Subcutaneous adipose tissue (tissue), 4 donors: ENCODE results near the gene MRPS16. TPM values are rescaled to one million over a fixed set of nuclear protein-coding genes. Genes with fewer than 3 reads are reported as not detected.

Source experiments
- total RNA-seq, 4 donors: library from RNA; depleted of rRNA; stranded (reverse); fragments of >200 nt; gene quantifications; one replicate each; pipeline ENCODE4 v1.1.0, GENCODE V29; 2016
- TF ChIP-seq, protein P1 (sequence below): fragments of 450-650 bp; IDR thresholded peaks from one replicate; pipeline ENCODE4 v1.5.1; 2016; ENCODE audit warnings: low read depth, mild to moderate bottlenecking, control low read depth, antibody characterized with exemption, moderate library complexity

MRPS16 gene
- total RNA-seq, result 10 to 100 TPM; 31.9 to 40.4 (median 35.6) TPM

DNA sequence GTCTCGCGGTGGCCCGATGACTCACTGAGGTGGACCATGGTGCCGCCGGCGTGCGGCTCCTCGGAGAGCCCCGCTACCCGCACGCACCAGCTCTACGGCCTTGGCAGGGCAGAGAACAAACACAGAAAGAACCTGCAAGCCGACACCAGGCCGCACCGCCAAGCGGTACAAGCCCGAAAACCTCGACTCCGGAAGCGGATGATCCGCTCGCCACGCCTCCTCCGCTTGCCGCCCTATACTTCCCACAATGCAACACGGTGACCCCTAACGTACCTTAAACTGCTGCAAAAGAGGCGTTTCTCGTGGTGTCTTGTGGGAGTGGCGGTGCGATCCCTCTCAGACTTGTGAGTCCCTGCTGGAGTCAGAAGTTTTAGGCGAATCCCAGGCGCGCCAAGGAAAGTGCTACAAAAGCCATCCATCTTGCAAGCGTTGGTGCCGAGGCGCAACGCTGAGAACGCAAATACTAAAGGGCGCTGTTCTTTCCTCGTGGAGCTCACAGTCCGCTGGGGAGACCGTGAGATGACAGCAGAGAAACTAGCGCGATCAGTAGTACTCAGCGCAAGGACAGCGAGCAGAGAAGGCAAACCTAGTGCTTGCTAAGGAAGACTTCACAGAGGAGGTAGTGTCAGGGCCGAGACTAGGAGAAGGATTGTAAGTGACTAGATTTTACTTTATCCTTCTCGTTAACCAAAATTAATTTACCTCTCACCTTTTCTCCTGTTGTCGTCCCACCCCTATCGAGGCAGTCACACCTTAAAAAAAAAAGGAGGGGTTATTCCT lies at the start of gene MRPS16:
MRPS16 (minus strand) TSS at position 200 of the 780 bp plus-strand sequence; CDS start at position 38, 162 bp downstream.
- TF ChIP-seq, protein P1, sequence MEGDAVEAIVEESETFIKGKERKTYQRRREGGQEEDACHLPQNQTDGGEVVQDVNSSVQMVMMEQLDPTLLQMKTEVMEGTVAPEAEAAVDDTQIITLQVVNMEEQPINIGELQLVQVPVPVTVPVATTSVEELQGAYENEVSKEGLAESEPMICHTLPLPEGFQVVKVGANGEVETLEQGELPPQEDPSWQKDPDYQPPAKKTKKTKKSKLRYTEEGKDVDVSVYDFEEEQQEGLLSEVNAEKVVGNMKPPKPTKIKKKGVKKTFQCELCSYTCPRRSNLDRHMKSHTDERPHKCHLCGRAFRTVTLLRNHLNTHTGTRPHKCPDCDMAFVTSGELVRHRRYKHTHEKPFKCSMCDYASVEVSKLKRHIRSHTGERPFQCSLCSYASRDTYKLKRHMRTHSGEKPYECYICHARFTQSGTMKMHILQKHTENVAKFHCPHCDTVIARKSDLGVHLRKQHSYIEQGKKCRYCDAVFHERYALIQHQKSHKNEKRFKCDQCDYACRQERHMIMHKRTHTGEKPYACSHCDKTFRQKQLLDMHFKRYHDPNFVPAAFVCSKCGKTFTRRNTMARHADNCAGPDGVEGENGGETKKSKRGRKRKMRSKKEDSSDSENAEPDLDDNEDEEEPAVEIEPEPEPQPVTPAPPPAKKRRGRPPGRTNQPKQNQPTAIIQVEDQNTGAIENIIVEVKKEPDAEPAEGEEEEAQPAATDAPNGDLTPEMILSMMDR, result no peak

DNA sequence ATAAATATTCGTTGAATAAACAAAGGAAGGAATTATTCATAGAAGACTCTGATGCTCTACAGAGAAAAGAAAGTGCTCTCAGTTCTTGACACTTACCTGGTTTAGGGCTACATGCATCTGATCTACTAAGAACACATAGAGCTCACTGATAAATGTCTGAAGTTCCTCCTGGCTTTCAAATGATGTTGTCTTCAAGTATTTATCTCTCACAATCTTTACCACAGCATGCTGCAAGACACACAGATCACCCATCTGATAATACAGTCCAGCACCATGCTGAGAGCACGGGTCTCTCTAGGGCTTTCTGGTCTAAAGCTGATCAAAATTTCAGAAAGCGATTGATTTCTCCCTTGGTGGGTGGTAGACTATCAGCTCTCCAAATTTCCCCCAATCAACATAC lies 44.5 kb upstream of the MRPS16 start:
- TF ChIP-seq, protein P1, result no peak

DNA sequence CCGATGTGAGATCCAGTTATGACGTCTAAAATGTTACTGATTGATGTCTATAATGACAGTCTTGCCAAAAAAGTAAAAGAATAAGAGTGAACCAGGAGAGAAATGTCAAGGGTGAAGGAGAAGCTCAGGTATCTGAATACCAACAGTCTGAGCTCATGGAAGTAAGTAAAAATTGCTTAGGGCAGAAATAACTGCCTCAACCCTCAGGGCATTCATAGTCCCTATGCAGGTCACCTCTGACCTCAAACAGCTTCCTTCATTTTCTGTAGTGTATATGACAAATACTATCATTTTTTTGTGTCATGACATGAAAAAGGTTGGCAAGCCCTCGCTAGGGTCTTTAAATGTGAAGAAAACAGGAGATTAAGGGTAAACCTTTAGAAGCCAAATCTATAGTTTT lies 41.0 kb upstream of the MRPS16 start:
- TF ChIP-seq, protein P1, result no peak

DNA sequence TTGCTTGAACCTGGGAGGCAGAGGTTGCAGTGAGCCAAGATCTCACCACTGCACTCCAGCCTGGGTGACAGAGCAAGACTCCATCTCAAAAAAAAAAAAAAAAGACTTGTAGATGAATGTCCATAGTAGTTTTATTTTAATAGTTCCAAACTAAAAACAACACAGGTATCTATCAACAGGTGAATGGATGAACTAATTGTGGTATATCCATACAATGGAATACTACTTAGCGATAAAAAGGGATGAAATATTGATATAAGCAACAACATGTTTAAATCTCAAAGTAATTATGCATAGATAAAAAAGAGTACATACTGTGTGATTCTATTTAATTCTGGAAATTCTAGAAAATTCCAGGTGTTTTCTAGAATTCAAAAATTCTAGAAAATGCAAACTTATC lies 37.5 kb upstream of the MRPS16 start:
- TF ChIP-seq, protein P1, result no peak

DNA sequence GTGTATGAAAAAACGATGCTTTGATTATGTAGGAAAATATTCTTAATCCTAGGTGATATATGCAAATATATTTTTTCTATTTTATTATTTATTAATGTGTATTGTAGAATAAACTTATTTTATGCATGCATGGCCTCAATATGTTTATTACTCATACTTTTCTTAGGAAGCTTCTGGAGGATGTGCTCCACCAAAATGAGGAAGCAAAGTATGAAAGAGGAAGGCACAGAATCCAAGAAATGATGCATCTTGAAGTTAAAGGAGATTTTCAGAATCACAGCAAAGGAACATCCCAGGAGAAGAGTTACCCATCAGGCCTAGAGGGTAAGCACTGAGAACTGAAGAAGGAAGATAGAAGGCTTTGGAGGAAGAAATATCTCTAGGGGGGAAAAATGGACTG lies 35.0 kb upstream of the MRPS16 start:
- TF ChIP-seq, protein P1, result no peak

DNA sequence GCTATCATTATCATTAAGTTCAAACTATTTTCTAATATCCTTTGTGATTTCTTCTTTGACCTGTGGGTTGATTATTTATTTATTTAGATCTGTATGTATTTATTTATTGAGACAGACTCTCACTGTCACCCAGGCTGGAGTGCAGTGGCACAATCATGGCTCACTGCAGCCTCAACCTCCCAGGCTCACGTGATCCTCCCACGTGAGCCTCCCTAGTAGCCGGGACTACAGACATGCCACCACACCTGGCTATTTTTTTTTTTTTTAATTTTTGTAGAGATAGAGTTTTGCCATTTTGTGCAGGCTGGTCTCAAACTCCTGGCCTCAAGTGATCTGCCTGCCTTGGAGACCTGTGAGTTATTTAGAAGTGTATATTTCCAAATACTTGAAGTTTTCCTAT lies 28.7 kb upstream of the MRPS16 start:
- TF ChIP-seq, protein P1, result no peak

DNA sequence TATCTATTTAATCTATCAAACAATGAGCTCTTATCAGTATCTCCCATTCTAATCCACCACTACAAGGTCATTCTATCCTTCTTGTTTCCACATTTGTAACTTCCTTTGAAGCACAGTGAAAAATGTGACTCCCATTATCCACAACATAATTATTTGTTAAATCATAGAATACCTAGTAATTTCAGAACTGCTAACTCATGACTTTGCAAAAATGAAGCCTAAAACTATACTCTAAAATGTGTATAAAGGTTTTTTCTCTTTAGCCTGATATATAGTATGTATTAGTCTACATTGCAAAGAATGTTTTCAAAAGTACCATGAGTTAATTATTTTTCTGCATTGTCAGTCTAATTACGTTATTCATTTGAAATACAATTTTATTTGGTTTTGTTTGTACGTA lies 12.0 kb upstream of the MRPS16 start:
- TF ChIP-seq, protein P1, result no peak
